ENCODE results near the gene MBD3L2B.

GRCh38 chr19:6999933-7000332, 21.3 kb downstream of the MBD3L2B start:
- TF ChIP-seq POLR2A (IDR thresholded peaks at IDR 0.05) (no peak), CTCF (IDR thresholded peaks at IDR 0.05) (no peak)

All from sigmoid colon (tissue), 3 donors.